Stimulated activated CD4-positive, alpha-beta T cell treated with anti-CD3 and anti-CD28 coated beads, Interleukin-1b, Interleukin-23, amount 100 ng/mL, for 4 hours (primary cell): ENCODE data around the gene DDX10.
"Not testable (repeated sequence)": the region's sequence is repeated elsewhere in the genome, so short reads cannot be mapped to it uniquely, and the experiment has no call there.

Experiments
- DNase-seq, 2 donors: peaks; one replicate each; pipeline ENCODE4 v3.0.0-alpha.2; 2020; ENCODE audit warnings: low read depth in 2 of 2

DDX10 gene

GRCh38 chr11:108715239-108715638, 50.4 kb downstream of the DDX10 start:
- DNase-seq: no peak

- no peak for DNase-seq
Observed at GRCh38 chr11:108718466-108718865, 53.6 kb downstream of the DDX10 start.

GRCh38 chr11:108724974-108725689, 60.3 kb downstream of the DDX10 start:
- DNase-seq: no peak

GRCh38 chr11:108726077-108726800, 61.4 kb downstream of the DDX10 start:
- no peak for DNase-seq

GRCh38 chr11:108727665-108728064, 62.8 kb downstream of the DDX10 start:
- DNase-seq: no peak

GRCh38 chr11:108729227-108729871, 64.5 kb downstream of the DDX10 start:
- DNase-seq: no peak

- DNase-seq: no peak
Observed at GRCh38 chr11:108732395-108732794, 67.5 kb downstream of the DDX10 start.

- DNase-seq: peak in 1 of 2 donors; percentile 3
Observed at GRCh38 chr11:108733479-108734116, 68.7 kb downstream of the DDX10 start.

GRCh38 chr11:108734283-108734682, 69.4 kb downstream of the DDX10 start:
- DNase-seq: no peak

GRCh38 chr11:108734956-108735559, 70.2 kb downstream of the DDX10 start:
- no peak for DNase-seq

GRCh38 chr11:108740132-108740531, 75.3 kb downstream of the DDX10 start:
- not testable (repeated sequence) for DNase-seq

- DNase-seq: no peak
Observed at GRCh38 chr11:108743851-108744250, 79.0 kb downstream of the DDX10 start.

- no peak for DNase-seq
Observed at GRCh38 chr11:108748968-108749367, 84.1 kb downstream of the DDX10 start.

- no peak for DNase-seq
Observed at GRCh38 chr11:108751444-108751843, 86.6 kb downstream of the DDX10 start.

- no peak for DNase-seq
Observed at GRCh38 chr11:108752297-108752751, 87.5 kb downstream of the DDX10 start.

GRCh38 chr11:108754901-108755625, 90.2 kb downstream of the DDX10 start:
- DNase-seq: no peak

- no peak for DNase-seq
Observed at GRCh38 chr11:108757630-108758029, 92.8 kb downstream of the DDX10 start.

GRCh38 chr11:108758458-108758857, 93.6 kb downstream of the DDX10 start:
- no peak for DNase-seq

- no peak for DNase-seq
Observed at GRCh38 chr11:108766596-108767173, 101.8 kb downstream of the DDX10 start.

GRCh38 chr11:108768370-108768769, 103.5 kb downstream of the DDX10 start:
- no peak for DNase-seq

- no peak for DNase-seq
Observed at GRCh38 chr11:108768964-108769363, 104.1 kb downstream of the DDX10 start.
